HG03565 (cell line): ENCODE results near the gene AKAP6.

Experiments
- ATAC-seq: cut with Tn5 transposase; IDR thresholded peaks from one replicate; pipeline ENCODE4 v1.9.1; 2021; ENCODE audit warnings: mild to moderate bottlenecking, moderate library complexity; ENCODE audit not compliant: unreplicated experiment

Gene AKAP6

DNA sequence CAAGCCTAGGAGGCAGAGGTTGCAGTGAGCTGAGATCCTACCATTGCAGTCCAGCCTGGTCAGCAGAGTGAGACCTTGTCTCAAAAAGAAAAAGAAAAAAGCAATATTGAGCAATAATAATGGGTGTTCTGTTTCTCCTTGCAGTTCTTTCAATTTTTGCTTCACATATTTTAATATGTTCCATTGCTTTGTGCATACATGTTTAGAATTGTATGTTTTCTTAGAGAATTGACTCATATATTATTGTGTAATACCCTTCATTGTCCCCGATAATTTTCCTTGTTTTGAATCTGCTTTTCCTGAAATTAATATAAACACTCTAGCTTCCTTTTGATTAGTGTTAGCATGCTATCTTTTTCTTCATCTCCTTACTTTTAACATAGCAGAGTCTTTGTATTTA, 471.2 kb downstream of the AKAP6 start:
- ATAC-seq = no peak

DNA sequence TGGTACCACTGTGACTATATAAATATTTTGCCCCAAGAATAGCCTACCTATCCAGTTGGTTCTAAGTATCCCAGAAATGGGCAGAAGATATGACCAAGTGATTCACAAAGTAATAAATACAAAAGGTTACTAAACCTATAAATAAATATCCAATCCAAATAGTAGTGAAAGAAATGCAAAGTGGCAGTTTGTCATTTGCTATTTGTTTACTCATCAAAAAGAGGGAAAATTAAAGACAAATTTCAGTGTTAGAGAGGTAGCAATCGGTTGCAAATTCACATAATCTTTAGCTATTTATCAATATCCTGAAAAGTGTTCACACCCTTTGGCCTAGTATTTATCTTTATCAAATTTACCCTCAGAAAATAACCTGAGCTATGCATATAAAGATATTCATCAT, 473.2 kb downstream of the AKAP6 start:
- no peak for ATAC-seq

DNA sequence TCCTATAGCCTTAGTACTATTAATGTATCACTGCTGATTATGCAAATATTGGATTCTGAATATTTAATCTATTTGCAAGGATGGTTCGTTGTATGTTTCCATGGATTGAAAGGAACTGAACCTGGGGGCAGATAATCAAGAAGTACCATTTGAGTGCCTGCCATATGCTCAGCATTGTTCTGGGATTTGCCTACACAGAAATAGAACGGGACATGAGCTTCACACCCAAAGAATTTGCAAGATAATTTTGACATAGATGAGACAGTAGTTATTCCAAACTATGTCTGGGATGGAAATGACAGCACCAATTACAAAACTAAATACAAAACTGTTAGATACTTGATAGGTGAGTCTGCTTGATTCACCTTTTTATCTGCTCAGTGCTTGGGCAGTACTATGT, 476.9 kb downstream of the AKAP6 start:
- ATAC-seq = no peak

DNA sequence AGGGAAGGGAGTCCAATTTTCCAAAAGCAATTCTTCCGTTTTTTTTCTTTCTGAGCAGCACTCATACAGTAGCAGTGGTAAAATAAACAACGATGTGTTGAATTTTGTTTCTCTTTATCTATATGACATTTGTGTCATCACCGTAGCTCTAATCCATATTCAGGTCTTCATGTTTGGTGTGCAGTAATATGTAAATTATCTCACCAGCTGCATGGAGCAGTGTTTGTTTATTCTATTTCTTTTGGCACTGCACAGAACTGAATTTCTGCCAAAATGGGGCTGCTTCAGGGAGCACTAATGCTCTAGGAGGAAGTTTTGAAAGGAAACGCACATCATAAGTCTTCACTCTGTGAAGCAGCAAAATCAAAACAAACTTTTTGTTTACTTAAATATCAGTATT, 479.5 kb downstream of the AKAP6 start:
- no peak for ATAC-seq

DNA sequence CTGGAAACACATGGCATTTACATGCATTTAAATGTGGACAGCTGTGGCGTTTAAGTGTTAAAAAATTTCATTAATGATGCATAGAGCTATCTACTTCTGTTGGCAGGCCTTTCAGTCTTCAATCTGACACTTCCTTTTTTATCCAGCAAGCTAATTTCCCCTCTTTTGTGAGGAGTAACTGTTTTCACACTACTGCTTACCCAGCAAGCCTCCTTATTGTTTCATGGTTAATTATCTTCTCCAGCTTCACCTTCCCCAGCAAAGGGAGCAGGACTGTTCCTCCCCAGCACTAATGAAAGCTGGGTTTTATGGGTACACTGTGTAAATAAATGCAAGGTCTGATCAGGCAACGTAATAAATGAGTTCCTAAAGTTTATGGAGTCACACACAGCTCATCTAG, 480.2 kb downstream of the AKAP6 start:
- ATAC-seq = no peak

DNA sequence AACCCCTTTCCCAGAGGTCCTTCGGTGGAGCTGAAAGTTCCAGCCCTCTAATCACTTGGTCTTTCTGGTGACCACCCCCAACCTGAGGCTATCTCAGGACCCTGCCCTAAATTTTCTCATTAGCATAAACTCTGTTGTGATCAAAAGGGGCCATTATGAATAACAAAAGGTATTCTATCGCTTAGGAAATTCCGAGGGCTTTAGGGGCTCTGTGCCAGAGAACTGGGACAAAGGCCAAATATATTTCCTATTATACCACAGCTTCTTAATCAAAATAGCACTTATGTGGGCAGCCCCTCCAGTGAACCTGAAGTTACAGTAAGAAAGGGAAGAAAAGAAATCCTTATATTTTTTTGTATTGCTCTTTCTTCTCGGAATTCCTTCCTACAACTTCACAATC, 484.3 kb downstream of the AKAP6 start:
- no peak for ATAC-seq

DNA sequence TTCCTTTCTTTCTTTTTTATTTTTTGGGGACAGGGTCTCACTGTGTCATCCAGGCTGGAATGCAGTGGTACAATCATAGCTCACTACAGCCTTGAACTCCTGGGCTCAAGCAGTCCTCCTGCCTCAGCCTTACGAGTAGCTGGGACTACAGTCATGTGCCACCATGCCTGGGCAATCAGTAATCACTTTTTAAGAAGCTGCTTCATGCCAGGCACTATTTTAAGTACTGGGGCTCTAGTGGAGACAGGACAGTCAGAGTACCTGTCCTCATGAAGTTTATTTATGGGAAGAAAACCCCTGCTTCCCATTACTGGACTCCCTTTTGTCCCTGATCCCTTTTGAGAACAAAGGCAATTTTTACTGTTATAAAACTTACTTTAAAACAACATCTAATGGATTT, 485.6 kb downstream of the AKAP6 start:
- ATAC-seq = no peak

DNA sequence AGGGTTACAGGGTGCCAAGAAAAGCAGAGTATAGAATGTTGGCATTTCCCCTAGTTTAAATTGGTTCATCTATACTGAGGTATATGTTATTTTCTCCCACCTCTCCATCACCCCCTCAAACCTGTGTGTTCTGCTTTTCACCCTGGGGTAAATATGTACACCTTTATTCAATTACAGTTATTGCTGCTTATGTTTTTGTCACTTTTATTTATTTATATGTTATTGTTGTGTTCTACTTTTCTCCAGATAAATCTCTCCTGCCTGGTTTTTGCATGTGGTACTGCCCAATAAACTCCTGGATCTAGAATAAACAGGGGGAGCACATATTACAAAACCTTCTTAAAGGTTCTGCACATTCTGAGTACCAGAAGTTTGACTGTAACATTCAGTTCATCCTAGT, 487.5 kb downstream of the AKAP6 start:
- no peak for ATAC-seq

DNA sequence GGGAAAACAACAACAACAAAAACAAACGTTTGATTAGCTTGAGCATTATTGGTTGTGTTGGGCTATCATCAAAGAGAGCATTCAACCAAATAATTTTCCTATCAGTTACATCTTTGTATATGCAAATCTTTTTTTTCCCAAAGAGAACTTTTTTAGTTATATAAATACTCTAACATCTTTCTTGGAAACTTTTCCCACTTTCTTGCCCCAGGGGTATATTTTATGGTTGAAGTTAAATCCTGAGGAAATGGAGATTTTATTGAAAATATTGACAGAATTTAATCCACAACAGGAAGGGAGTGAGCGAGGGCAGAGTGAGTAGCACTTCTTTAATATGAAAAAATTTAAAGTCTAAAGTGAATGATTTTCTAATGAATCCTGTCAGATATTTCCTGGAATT, 488.7 kb downstream of the AKAP6 start:
- no peak for ATAC-seq

DNA sequence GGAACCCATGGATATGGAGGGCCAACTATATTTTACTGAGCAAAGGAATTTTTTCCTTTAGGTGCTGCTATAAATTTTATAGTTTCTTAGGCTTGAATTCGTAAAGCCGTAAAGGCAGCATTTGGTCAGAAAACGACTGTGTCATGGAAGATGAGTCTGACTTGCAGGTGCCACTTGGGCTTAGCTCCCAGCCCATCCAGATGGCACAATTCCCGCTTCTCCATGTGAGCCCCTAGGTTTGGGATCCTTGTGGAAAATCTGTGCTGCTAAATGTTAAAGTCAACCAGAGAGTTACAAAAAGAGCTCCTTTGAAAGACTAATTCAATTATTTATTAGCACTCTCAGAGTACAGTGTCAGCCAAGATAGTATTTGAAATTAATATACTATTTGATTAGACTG, 489.5 kb downstream of the AKAP6 start:
- no peak for ATAC-seq

DNA sequence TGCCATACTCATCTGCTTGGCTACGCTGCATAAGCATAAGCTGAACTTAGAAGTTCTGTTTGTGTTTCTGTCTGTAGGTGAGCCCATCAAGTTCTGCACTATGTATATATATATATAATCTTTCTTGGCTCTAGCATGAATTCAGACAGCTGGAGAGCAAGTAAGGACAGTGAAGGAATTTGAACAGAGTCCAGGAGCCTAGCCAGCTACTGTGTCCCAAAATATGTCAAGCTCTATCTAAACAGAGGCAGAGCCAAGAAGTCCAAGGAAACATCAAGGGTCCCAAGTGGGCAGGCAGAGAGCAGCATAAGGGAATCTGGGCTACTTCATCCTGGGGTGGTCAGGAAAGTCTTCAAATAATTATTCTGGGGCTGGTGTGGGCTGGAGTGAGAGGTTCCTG, 491.1 kb downstream of the AKAP6 start:
- ATAC-seq = no peak

DNA sequence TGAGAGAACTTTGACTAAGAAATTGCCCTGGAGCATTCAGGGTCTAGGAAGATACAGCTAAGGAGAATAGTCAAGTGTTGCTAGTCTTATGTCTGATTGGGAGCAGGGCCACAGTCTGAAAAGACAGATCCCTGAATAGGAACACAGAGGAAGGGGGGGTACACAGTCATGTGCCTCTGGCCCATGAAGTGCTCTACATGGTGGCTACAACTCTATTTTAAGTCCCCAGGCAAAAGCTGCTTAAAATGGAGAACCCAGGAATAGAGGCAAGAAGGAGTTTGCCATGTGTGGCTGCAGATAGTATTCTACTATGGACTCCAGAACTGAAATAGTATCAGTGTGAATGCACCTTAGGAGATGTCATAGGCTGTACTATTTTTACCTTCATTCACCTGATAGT, 491.6 kb downstream of the AKAP6 start:
- no peak for ATAC-seq

DNA sequence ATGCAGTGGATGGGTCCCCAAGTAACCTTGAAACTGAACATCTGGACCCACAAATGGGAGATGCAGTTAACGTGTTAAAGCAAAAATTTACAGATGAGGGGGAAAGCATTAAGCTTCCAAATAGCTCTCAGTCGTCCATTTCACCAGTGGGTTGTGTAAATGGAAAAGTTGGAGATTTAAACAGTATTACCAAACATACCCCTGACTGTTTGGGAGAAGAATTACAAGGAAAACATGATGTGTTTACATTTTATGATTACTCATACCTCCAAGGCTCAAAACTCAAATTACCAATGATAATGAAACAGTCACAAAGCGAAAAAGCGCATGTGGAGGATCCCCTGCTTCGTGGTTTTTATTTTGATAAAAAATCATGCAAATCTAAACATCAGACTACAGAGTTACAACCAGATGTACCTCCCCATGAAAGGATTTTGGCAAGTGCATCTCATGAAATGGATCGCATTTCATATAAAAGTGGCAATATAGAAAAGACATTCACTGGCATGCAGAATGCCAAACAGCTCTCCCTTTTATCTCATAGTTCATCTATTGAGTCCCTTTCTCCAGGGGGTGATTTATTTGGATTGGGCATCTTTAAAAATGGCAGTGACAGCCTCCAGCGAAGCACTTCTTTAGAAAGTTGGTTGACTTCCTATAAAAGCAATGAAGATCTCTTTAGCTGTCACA, 493.0 kb downstream of the AKAP6 start:
- no peak for ATAC-seq

DNA sequence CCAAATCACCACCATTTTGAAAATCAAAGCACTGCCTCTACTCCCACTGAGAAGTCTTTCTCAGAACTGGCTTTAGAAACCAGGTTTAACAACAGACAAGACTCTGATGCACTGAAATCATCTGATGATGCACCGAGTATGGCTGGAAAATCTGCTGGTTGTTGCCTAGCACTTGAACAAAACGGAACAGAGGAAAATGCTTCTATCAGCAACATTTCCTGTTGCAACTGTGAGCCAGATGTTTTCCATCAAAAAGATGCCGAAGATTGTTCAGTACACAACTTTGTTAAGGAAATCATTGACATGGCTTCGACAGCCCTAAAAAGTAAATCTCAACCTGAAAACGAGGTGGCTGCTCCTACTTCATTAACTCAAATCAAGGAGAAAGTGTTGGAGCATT, 494.6 kb downstream of the AKAP6 start:
- ATAC-seq = no peak

DNA sequence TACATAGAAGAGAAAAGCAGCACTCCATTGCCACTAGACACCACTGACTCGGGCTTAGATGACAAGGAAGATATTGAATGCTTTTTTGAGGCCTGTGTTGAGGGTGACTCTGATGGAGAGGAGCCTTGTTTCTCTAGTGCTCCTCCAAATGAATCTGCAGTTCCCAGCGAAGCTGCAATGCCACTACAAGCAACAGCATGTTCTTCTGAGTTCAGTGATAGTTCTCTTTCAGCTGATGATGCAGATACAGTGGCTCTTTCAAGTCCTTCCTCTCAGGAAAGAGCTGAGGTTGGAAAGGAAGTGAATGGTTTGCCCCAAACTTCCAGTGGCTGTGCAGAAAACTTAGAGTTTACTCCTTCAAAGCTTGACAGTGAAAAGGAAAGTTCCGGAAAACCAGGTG, 495.1 kb downstream of the AKAP6 start:
- ATAC-seq = no peak

DNA sequence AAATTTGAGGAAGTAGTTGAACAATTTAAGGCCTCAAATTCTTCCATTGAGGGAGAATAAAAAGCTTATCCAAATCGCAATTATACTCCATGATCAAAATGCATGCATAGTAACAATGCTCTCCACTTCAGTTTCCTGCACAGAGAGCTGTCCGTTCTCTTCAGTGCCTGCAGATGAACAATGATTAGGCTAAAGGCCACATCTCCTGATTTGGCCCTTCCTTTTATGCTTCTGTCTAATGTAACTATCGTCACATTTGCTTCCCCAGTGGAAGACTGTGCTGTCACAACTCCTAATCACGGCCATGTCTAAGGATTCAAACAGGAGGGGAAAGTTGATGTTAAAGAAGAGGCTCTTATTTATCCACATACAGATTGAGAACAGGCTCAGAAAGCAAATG, 496.0 kb downstream of the AKAP6 start:
- ATAC-seq = no peak

DNA sequence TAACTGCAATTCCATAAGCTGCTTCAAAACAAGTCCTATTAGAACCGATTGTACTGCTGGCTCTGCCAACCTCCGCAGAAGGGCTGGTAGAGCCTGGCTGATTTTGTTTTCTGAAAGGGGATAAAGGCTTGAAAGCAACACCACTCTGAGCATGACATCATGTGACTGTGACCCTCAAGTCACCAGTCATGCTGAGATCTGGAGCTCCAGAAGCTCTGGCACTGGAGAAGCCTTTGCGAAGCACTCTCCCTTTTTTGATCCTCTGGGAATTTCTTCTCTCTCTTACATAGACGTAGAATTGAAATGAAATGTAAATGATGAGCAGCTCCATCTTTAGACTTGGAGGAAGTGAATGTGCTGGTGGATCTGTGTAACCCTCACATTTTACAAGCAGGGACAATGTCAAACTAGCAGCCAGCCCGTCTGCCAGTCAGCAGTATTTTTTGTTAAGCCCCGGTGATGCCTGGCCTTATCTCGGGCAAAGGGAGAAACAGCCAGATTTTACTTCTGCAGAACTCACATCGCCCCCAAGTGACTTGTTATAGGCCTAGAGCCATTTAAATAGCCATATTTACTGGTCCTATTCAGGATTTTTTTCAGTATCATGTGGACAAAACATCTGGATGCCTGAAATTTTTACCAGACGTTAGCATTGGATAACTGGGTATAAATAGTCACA, 497.4 kb downstream of the AKAP6 start:
- no peak for ATAC-seq

DNA sequence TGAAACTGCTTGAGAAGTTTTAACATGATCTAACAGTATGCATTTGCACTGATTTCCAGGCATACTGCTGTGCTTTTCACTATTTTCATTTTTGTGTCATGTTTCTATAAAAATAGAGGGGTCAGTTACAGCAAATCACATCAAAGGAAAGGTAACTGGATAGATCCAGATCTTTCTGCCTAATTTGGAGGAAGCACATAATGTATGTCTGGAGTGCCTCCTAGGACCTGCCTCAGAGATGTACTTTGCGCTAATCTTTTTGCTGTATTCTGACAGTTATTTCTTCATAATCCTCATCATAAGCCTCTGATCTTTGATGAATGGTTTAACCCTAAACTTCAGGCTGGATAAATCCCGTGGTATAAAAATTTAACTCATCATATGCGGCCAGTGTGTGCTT, 498.4 kb downstream of the AKAP6 start:
- no peak for ATAC-seq

DNA sequence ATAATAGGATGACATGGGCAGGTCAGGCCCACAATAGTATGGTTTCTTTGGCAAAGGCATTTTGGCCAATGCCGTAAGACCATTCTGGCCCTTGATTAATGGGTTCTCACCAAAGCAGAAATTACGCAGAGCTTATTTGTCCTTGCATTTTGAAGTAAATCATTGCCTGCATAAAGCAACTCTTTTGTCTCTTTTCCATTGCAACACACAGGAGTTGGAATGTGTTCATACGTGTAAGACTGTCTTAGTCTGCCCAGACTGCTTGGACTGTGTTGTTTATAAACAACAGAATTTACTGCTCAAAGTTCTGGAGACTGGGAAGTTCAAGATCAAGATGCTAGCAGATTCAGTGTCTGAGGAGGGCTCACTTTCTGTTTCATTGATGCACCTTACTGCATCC, 506.8 kb downstream of the AKAP6 start:
- ATAC-seq = no peak

DNA sequence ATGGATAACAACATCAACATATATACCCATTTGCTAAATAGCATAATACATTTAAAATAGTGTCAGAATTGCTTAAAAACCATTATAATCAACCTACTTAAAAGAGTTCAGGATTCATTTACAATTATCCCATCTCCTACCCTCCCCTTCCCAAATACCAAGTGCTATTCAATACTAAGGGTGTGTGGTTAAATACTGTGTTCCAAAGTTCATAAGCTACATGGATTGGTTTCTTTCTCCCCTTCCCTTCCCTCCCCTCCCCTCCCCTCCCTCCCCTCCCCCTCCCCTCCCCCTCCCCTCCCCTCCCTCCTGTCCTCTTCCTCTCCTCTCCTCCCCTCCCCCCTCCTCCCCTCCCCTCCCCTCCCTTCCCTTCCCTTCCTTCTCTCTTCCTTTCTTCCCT, 512.6 kb downstream of the AKAP6 start:
- no peak for ATAC-seq

DNA sequence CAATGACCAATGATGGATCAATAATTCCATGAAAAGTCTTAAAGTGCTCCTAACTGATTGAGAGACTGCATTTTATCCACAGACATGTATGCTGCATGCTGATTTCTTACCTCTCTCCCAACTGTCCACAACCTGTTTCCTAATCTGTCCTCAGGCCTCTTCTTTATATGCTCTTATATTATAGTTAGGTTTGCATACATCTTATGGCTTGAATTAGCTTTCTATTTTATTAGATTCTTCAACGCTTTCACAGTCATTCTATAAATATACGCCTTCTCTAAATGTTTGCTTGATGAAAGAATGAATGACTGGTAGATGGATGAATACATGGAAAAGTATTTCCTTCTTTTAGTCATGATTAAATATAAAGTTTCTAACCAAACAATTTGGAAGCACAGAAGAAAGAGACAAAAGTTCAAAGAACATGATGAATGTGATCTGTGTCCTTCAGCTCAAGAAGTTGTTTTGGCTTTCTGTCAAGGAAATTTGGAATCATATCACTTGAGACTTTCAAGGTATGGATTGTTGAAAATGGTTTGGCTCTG, 517.8 kb downstream of the AKAP6 start:
- no peak for ATAC-seq

DNA sequence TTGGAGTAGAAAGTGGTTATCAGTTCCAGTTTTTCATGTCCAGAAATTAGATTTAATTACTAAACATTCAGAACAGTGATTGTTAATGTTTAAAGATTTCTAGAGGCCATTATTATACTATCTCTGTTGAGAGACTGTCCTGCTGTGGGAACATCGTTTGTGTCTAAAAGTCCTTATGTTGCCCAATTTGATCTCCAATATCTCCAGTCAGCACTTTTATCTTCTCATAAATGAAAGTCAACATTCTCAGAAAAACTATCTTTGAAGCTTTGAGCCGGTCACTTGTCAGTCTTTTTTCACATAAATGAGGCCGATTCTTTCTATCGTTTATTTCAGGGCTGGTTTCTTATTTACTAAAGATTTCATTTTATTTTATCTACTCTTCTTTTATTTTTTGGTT, 518.8 kb downstream of the AKAP6 start:
- ATAC-seq = no peak
